H9 (cell line): ENCODE data around the gene BAG3. TPM values are rescaled to one million over a fixed set of nuclear protein-coding genes. Genes with fewer than 3 reads are reported as not detected.
A peak's percentile ranks its signal among the peaks of the same experiment; 100 is the strongest.

Source experiments
- DNase-seq: peaks from one replicate; pipeline ENCODE4 v3.0.0-alpha.2; 2017
- H2AFZ ChIP-seq: one replicate; pipeline ENCODE4 v1.6.1; 2013; ENCODE audit warnings: mild to moderate bottlenecking, low read length, control low read depth, moderate library complexity
- H2AK5ac ChIP-seq: 2 replicates; pipeline ENCODE4 v1.6.1; 2013; ENCODE audit warnings: low read length, control low read depth, mixed read lengths; ENCODE audit not compliant: insufficient read length
- H2BK120ac ChIP-seq: one replicate; pipeline ENCODE4 v1.6.1; 2013; ENCODE audit warnings: low read depth, mild to moderate bottlenecking, low read length, control low read depth, inconsistent platforms; ENCODE audit not compliant: poor library complexity, severe bottlenecking
- H2BK12ac ChIP-seq: 2 replicates; pipeline ENCODE4 v1.6.1; 2013; ENCODE audit warnings: low read length, control low read depth, mixed read lengths, low read depth; ENCODE audit not compliant: insufficient read length
- H2BK15ac ChIP-seq: 2 replicates; pipeline ENCODE4 v1.6.1; 2013; ENCODE audit warnings: low read depth, low read length, control low read depth
- H2BK20ac ChIP-seq: one replicate; pipeline ENCODE4 v1.6.1; 2013; ENCODE audit warnings: low read depth, mild to moderate bottlenecking, low read length, control low read depth, inconsistent platforms; ENCODE audit not compliant: poor library complexity, severe bottlenecking
- H2BK5ac ChIP-seq: 2 replicates; pipeline ENCODE4 v1.6.1; 2013; ENCODE audit warnings: low read length, control low read depth, mixed read lengths; ENCODE audit not compliant: insufficient read length
- H3K14ac ChIP-seq: 2 replicates; pipeline ENCODE4 v1.6.1; 2013; ENCODE audit warnings: low read length, control low read depth; ENCODE audit not compliant: insufficient read depth
- H3K18ac ChIP-seq: 2 replicates; pipeline ENCODE4 v1.6.1; 2013; ENCODE audit warnings: low read depth, mild to moderate bottlenecking, mixed read lengths, low read length, control low read depth; ENCODE audit not compliant: insufficient read length
- H3K23ac ChIP-seq: 2 replicates; pipeline ENCODE4 v1.6.1; 2013; ENCODE audit warnings: low read length, control low read depth, mixed read lengths, low read depth; ENCODE audit not compliant: insufficient read length
- H3K23me2 ChIP-seq: 2 replicates; pipeline ENCODE4 v1.6.1; 2013; ENCODE audit warnings: low read depth, mild to moderate bottlenecking, mixed read lengths, low read length, control low read depth; ENCODE audit not compliant: insufficient read length, poor library complexity, severe bottlenecking
- H3K27ac ChIP-seq: 2 replicates; pipeline ENCODE4 v1.5.1; 2013; ENCODE audit warnings: low read length, control low read depth, mixed read lengths, low read depth; ENCODE audit not compliant: insufficient read length
- H3K27me3 ChIP-seq: 2 replicates; pipeline ENCODE4 v1.6.1; 2013; ENCODE audit warnings: low read length, control low read depth, inconsistent platforms; ENCODE audit not compliant: insufficient read depth
- H3K4ac ChIP-seq: 2 replicates; pipeline ENCODE4 v1.6.1; 2013; ENCODE audit warnings: low read depth, mild to moderate bottlenecking, control low read depth, inconsistent platforms, low read length, moderate library complexity
- H3K4me1 ChIP-seq: 2 replicates; pipeline ENCODE4 v1.6.1; 2013; ENCODE audit warnings: low read length, control low read depth, inconsistent platforms; ENCODE audit not compliant: insufficient read depth
- H3K4me2 ChIP-seq: 2 replicates; pipeline ENCODE4 v1.6.1; 2013; ENCODE audit warnings: low read length, control low read depth, mixed read lengths; ENCODE audit not compliant: insufficient read length, insufficient read depth
- H3K56ac ChIP-seq: 2 replicates; pipeline ENCODE4 v1.6.1; 2013; ENCODE audit warnings: low read depth, mild to moderate bottlenecking, mixed read lengths, low read length, control low read depth; ENCODE audit not compliant: insufficient read length
- H3K79me1 ChIP-seq: 2 replicates; pipeline ENCODE4 v1.6.1; 2013; ENCODE audit warnings: low read depth, mild to moderate bottlenecking, moderate library complexity, low read length, control low read depth, inconsistent platforms; ENCODE audit not compliant: insufficient read depth, poor library complexity, severe bottlenecking
- H3K79me2 ChIP-seq: 2 replicates; pipeline ENCODE4 v1.6.1; 2013; ENCODE audit warnings: low read length, control low read depth, inconsistent platforms; ENCODE audit not compliant: insufficient read depth
- H3K9ac ChIP-seq: 2 replicates; pipeline ENCODE4 v1.6.1; 2013; ENCODE audit warnings: low read length, control low read depth, mixed read lengths; ENCODE audit not compliant: insufficient read length; ENCODE audit errors: extremely low read depth
- H3K9me3 ChIP-seq: one replicate; pipeline ENCODE4 v1.6.1; 2013; ENCODE audit warnings: low read depth, low read length, inconsistent platforms; ENCODE audit not compliant: control insufficient read depth
- H3T11ph ChIP-seq: one replicate; pipeline ENCODE4 v1.6.1; 2013; ENCODE audit warnings: mild to moderate bottlenecking, low read length, control low read depth, inconsistent platforms
- H4K20me1 ChIP-seq: one replicate; pipeline ENCODE4 v1.6.1; 2013; ENCODE audit not compliant: control insufficient read depth, insufficient read length, insufficient read depth
- H4K5ac ChIP-seq: 2 replicates; pipeline ENCODE4 v1.6.1; 2013; ENCODE audit warnings: low read depth, mild to moderate bottlenecking, mixed read lengths, low read length, control low read depth; ENCODE audit not compliant: insufficient read length
- H4K8ac ChIP-seq: replicated peaks from 2 replicates; pipeline ENCODE4 v1.6.1; 2013; ENCODE audit warnings: low read length, control low read depth, mixed read lengths, low read depth; ENCODE audit not compliant: insufficient read length
- H4K91ac ChIP-seq: 2 replicates; pipeline ENCODE4 v1.6.1; 2013; ENCODE audit warnings: low read depth, mild to moderate bottlenecking, moderate library complexity, mixed read lengths, low read length, control low read depth; ENCODE audit not compliant: insufficient read length
- H3K27ac Mint-ChIP-seq, 3 experiments: 2 replicates in 2 of 3; 3 replicates in 1 of 3; pipeline ENCODE4 v1.8.0; 2020 to 2021; ENCODE audit warnings: mixed read lengths in 3 of 3, mild to moderate bottlenecking in 1 of 3, moderate library complexity in 1 of 3
- H3K27me3 Mint-ChIP-seq: 2 replicates; pipeline ENCODE4 v1.8.0; 2021; ENCODE audit warnings: low read depth, mild to moderate bottlenecking, moderate library complexity, mixed read lengths
- H3K36me3 Mint-ChIP-seq, 3 experiments: 2 replicates in 2 of 3; 3 replicates in 1 of 3; pipeline ENCODE4 v1.8.0; 2020 to 2021; ENCODE audit warnings: low read depth in 3 of 3, mixed read lengths in 3 of 3; ENCODE audit not compliant: insufficient read depth in 1 of 3
- H3K4me1 Mint-ChIP-seq, 2 experiments: 2 replicates each; pipeline ENCODE4 v1.8.0; 2020; ENCODE audit warnings: mixed read lengths in 2 of 2
- H3K4me3 Mint-ChIP-seq, 2 experiments: 2 replicates in 1 of 2; 3 replicates in 1 of 2; pipeline ENCODE4 v1.8.0; 2020 to 2021; ENCODE audit warnings: mild to moderate bottlenecking in 2 of 2, mixed read lengths in 2 of 2, moderate library complexity in 1 of 2
- H3K9me3 Mint-ChIP-seq, 2 experiments: 2 replicates in 1 of 2; 3 replicates in 1 of 2; pipeline ENCODE4 v1.8.0; 2020; ENCODE audit warnings: mild to moderate bottlenecking in 2 of 2, mixed read lengths in 2 of 2, moderate library complexity in 1 of 2
- WGBS: extraction: QIAGEN DNeasy Blood & Tissue Kit; methylation state at CpG from one replicate; pipeline ENCODE4 v1.1.7; 2013; ENCODE audit warnings: missing lambda C conversion rate, low lambda C conversion rate, mixed read lengths; ENCODE audit not compliant: insufficient read length; ENCODE audit errors: extremely low coverage; 5-methylcytosine and 5-hydroxymethylcytosine counted together
- total RNA-seq: library from RNA; stranded (reverse); gene quantifications from 2 replicates; pipeline ENCODE4 v1.2.1, GENCODE V29; 2021
- TF ChIP-seq, protein P1 (sequence below): fragments of 200-600 bp; sonication (generic); conservative IDR thresholded peaks from 3 replicates; pipeline ENCODE4 v1.8.0; 2021; ENCODE audit warnings: antibody characterized with exemption, mild to moderate bottlenecking

Gene BAG3
- total RNA-seq, 1 experiment from 2014 or later = 11.4 TPM

DNA sequence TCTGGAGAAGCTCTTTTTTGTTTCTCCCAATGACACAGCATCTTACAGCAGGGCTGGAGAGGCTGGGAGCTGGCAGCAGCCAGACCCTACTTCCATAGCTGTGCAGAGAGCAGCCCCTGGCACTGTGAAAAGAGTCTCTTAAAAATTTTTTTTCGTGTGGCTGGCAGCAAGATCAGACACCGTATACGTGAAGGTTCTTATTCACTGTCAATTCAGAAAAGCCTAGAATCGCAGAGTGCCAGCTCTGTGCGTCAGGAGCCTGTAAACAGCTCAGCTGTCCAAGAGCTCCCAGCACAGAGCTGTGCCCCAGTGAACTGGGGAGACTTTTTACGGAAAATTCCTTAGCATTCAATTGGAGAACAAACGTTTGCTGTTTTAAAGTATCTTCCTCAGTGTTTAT, 6.5 kb downstream of the BAG3 start:
- H4K20me1 ChIP-seq = no peaks in the 10 kb centered on the region
- TF ChIP-seq, protein P1, sequence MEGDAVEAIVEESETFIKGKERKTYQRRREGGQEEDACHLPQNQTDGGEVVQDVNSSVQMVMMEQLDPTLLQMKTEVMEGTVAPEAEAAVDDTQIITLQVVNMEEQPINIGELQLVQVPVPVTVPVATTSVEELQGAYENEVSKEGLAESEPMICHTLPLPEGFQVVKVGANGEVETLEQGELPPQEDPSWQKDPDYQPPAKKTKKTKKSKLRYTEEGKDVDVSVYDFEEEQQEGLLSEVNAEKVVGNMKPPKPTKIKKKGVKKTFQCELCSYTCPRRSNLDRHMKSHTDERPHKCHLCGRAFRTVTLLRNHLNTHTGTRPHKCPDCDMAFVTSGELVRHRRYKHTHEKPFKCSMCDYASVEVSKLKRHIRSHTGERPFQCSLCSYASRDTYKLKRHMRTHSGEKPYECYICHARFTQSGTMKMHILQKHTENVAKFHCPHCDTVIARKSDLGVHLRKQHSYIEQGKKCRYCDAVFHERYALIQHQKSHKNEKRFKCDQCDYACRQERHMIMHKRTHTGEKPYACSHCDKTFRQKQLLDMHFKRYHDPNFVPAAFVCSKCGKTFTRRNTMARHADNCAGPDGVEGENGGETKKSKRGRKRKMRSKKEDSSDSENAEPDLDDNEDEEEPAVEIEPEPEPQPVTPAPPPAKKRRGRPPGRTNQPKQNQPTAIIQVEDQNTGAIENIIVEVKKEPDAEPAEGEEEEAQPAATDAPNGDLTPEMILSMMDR = no peak
- H3K23ac ChIP-seq = no peak overlapping the region
- no peak overlapping the region for H3K4ac ChIP-seq
- no peaks in the 10 kb centered on the region for H3K9me3 ChIP-seq
- no peaks in the 10 kb centered on the region; the same call in 1 of the 2 replicates for H3K79me2 ChIP-seq
- peaks cover 2% of the 10 kb centered on the region for H3K23me2 ChIP-seq
- Mint-ChIP-seq H3K4me3 (no peak overlapping the region), H3K27ac (0 out of 7 replicates have a peak overlapping the region, but pooled peaks of 1 of the 3 experiments have one; percentile 39), H3K36me3 (peaks cover 10 to 18% (median 10%) of the 10 kb centered on the region in 3 experiments), H3K4me1 (peaks cover 34 to 35% of the 10 kb centered on the region in 2 experiments), H3K9me3 (no peaks in the 10 kb centered on the region; a peak in 2 of 5 replicates), H3K27me3 (no peaks in the 10 kb centered on the region; the same call in 1 of the 2 replicates)
- no peak overlapping the region for H3K14ac ChIP-seq
- H3T11ph ChIP-seq = no peak overlapping the region
- no peak overlapping the region for H3K9ac ChIP-seq
- H2AFZ ChIP-seq = no peak overlapping the region
- H2BK5ac ChIP-seq = no peak overlapping the region
- no peak overlapping the region for H2BK20ac ChIP-seq
- H3K4me1 ChIP-seq = peaks cover 4% of the 10 kb centered on the region; the same call in 1 of the 2 replicates
- no peak overlapping the region for H4K8ac ChIP-seq
- no peak overlapping the region for H4K91ac ChIP-seq
- no peak overlapping the region for H3K4me2 ChIP-seq
- H3K18ac ChIP-seq = no peak overlapping the region
- H3K56ac ChIP-seq = no peak overlapping the region
- H3K27ac ChIP-seq = no peak overlapping the region
- DNase-seq = no peak
- WGBS = no CpG with 5 or more reads among the region's 7 CpGs
- no peaks in the 10 kb centered on the region for H3K27me3 ChIP-seq
- H2BK12ac ChIP-seq = no peak overlapping the region
- H2BK15ac ChIP-seq = no peak overlapping the region
- no peak overlapping the region for H2AK5ac ChIP-seq
- no peak overlapping the region for H2BK120ac ChIP-seq
- peaks cover 3% of the 10 kb centered on the region for H3K79me1 ChIP-seq
- no peak overlapping the region for H4K5ac ChIP-seq
